Esophagus muscularis mucosa (tissue), 3 donors: ENCODE measurements around the gene GRID1.

Experiments
- EP300 ChIP-seq: sonication (generic); formaldehyde crosslinking; IDR thresholded peaks from one replicate; pipeline ENCODE4 v1.6.1; 2017; ENCODE audit warnings: antibody characterized with exemption
- TF ChIP-seq, protein P1 (sequence below), 3 experiments: fragments of 200-600 bp in 2 of 3; fragments of 450-650 bp in 1 of 3; sonication (generic) in 2 of 3; IDR thresholded peaks; one replicate each; pipeline ENCODE4 v1.5.1; 2017 to 2019; ENCODE audit warnings: antibody characterized with exemption in 3 of 3, mild to moderate bottlenecking in 2 of 3, moderate library complexity in 1 of 3

DNA sequence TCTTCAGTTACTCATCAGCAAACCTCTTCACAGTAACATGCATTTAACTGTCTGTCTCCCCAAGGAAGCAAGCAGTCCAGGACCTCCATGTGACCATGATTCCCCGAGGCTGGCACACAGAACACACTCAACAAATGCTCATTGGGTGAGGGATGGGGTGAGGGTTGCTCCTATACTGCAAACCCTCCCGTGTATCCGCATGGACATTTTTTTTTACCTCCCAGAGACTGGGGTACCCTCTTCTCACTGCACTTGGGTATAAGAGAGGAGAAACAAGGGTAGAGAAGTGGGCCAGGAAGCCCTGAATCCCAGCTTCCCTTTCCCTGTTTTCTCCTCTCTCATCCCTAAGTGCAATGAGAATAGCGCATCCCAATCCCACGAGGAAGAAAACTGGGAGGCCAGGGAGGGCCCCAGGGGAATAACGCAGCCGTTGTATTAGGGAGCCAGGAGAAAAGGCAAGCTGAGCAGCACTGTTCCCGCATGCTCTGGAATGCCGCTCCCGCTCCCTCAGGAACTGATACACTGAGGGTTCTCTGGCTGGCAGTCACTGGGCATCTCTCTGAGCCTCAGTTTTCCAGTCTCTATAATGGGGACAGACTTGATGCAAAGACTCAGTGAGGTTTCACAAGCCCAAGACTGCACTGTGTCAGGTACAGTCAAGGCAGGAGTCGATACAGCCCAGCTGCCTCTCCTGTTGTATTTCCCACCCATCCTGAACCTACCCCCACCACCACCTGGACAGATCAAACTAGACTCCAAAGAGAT is 134.6 kb downstream of the GRID1 start:
- TF ChIP-seq, protein P1, sequence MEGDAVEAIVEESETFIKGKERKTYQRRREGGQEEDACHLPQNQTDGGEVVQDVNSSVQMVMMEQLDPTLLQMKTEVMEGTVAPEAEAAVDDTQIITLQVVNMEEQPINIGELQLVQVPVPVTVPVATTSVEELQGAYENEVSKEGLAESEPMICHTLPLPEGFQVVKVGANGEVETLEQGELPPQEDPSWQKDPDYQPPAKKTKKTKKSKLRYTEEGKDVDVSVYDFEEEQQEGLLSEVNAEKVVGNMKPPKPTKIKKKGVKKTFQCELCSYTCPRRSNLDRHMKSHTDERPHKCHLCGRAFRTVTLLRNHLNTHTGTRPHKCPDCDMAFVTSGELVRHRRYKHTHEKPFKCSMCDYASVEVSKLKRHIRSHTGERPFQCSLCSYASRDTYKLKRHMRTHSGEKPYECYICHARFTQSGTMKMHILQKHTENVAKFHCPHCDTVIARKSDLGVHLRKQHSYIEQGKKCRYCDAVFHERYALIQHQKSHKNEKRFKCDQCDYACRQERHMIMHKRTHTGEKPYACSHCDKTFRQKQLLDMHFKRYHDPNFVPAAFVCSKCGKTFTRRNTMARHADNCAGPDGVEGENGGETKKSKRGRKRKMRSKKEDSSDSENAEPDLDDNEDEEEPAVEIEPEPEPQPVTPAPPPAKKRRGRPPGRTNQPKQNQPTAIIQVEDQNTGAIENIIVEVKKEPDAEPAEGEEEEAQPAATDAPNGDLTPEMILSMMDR (IDR thresholded peaks at IDR 0.05): no peak
- TF ChIP-seq EP300: no peak
